LoVo (cell line): Measurements from ENCODE around the gene TKTL1.
"Not testable (repeated sequence)": the region's sequence is repeated elsewhere in the genome, so short reads cannot be mapped to it uniquely, and the experiment has no call there.

Experiments used
- DNase-seq: peaks from one replicate; pipeline ENCODE4 v3.0.0-alpha.2; 2016; ENCODE audit warnings: low spot score

Gene TKTL1

GRCh38 chrX:154309041-154309775, 13.6 kb downstream of the TKTL1 start:
- DNase-seq: no peak

GRCh38 chrX:154310616-154311536, 15.3 kb downstream of the TKTL1 start:
- DNase-seq: no peak

- no peak for DNase-seq
Measured at GRCh38 chrX:154312116-154312515, 16.5 kb downstream of the TKTL1 start.

GRCh38 chrX:154313147-154313546, 17.6 kb downstream of the TKTL1 start:
- no peak for DNase-seq

GRCh38 chrX:154315416-154315815, 19.8 kb downstream of the TKTL1 start:
- no peak for DNase-seq

- no peak for DNase-seq
Measured at GRCh38 chrX:154317391-154317995, 21.9 kb downstream of the TKTL1 start.

GRCh38 chrX:154320406-154320805, 24.8 kb downstream of the TKTL1 start:
- no peak for DNase-seq

GRCh38 chrX:154321152-154321551, 25.6 kb downstream of the TKTL1 start:
- no peak for DNase-seq

- no peak for DNase-seq
Measured at GRCh38 chrX:154321594-154321993, 26.0 kb downstream of the TKTL1 start.

GRCh38 chrX:154322890-154323289, 27.3 kb downstream of the TKTL1 start:
- DNase-seq: no peak

GRCh38 chrX:154323537-154323936, 27.9 kb downstream of the TKTL1 start:
- DNase-seq: no peak

GRCh38 chrX:154325541-154325940, 29.9 kb downstream of the TKTL1 start:
- no peak for DNase-seq

- DNase-seq: no peak
Measured at GRCh38 chrX:154327038-154327820, 31.6 kb downstream of the TKTL1 start.

GRCh38 chrX:154328646-154329045, 33.1 kb downstream of the TKTL1 start:
- no peak for DNase-seq

- DNase-seq: no peak
Measured at GRCh38 chrX:154329294-154329693, 33.7 kb downstream of the TKTL1 start.

GRCh38 chrX:154332561-154332960, 37.0 kb downstream of the TKTL1 start:
- no peak for DNase-seq

GRCh38 chrX:154333116-154333515, 37.5 kb downstream of the TKTL1 start:
- no peak for DNase-seq

GRCh38 chrX:154333837-154334271, 38.3 kb downstream of the TKTL1 start:
- no peak for DNase-seq

- no peak for DNase-seq
Measured at GRCh38 chrX:154334496-154334895, 38.9 kb downstream of the TKTL1 start.

- not testable (repeated sequence) for DNase-seq
Measured at GRCh38 chrX:154341399-154342298, 46.1 kb downstream of the TKTL1 start.

- not testable (repeated sequence) for DNase-seq
Measured at GRCh38 chrX:154343063-154343462, 47.5 kb downstream of the TKTL1 start.
